Gastrocnemius medialis (tissue), 4 donors: ENCODE data around the gene SNX30. TPM values are rescaled to one million over a fixed set of nuclear protein-coding genes. Genes with fewer than 3 reads are reported as not detected.

Experiments
- ATAC-seq, 2 donors: fragments of 150-250 bp; one replicate each; pipeline ENCODE4 v1.9.1; 2016
- DNase-seq, 2 donors: peaks; one replicate each; pipeline ENCODE4 v3.0.0-alpha.2; 2019
- H3K27ac ChIP-seq, 4 donors: fragments of 200-600 bp; sonication (generic); 1 replicate in 1 of 4; 2 replicates in 3 of 4; pipeline ENCODE4 v1.5.1; 2016 to 2018; ENCODE audit warnings: mild to moderate bottlenecking in 2 of 4, moderate library complexity in 1 of 4
- H3K27me3 ChIP-seq, 3 donors: fragments of 200-600 bp; sonication (generic) in 2 of 3; 1 replicate in 1 of 3; 2 replicates in 2 of 3; pipeline versions ENCODE4 v1.5.1 to v1.6.0; 2016 to 2019; ENCODE audit warnings: mild to moderate bottlenecking in 1 of 3, moderate library complexity in 1 of 3
- H3K36me3 ChIP-seq, 2 donors: fragments of 200-600 bp; sonication (generic) in 1 of 2; one replicate each; pipeline ENCODE4 v1.5.1; 2017 to 2018
- H3K4me1 ChIP-seq, 2 donors: fragments of 200-600 bp; sonication (generic) in 1 of 2; one replicate each; pipeline ENCODE4 v1.5.1; 2016 to 2017; ENCODE audit warnings: mild to moderate bottlenecking in 2 of 2
- H3K4me3 ChIP-seq, 4 donors: fragments of 200-600 bp; sonication (generic) in 3 of 4; 1 replicate in 1 of 4; 2 replicates in 3 of 4; pipeline ENCODE4 v1.5.1; 2016 to 2019; ENCODE audit warnings: mild to moderate bottlenecking in 2 of 4
- H3K9me3 ChIP-seq, 3 donors: fragments of 200-600 bp; sonication (generic) in 2 of 3; 1 replicate in 1 of 3; 2 replicates in 2 of 3; pipeline ENCODE4 v1.5.1; 2016 to 2019
- CTCF ChIP-seq, 5 experiments: fragments of 450-650 bp in 3 of 5; fragments of 200-600 bp in 2 of 5; sonication (generic) in 2 of 5; IDR thresholded peaks in 4 of 5; conservative IDR thresholded peaks in 1 of 5; 1 replicate in 4 of 5; 2 replicates in 1 of 5; pipeline ENCODE4 v1.5.1; 2016 to 2019; ENCODE audit warnings: antibody characterized with exemption in 5 of 5, mild to moderate bottlenecking in 3 of 5, moderate library complexity in 3 of 5
- POLR2A ChIP-seq, 2 donors: fragments of 450-650 bp; IDR thresholded peaks; one replicate each; pipeline ENCODE4 v1.6.1; 2017; ENCODE audit warnings: antibody characterized with exemption in 2 of 2, mild to moderate bottlenecking in 2 of 2, moderate library complexity in 2 of 2
- in situ Hi-C, 4 donors: fragments of 200-750 bp; cut with MboI; loops; one replicate each; pipeline versions ENCODE4 v1.15.0 to v1.8.0; 2017; ENCODE audit warnings: low sequenced_read_pairs in 4 of 4
- intact Hi-C: fragments of 100-400 bp; cut with DNase I; formaldehyde crosslinking; loops from one replicate; pipeline ENCODE4 v1.15.1; 2023; ENCODE audit warnings: low total_unique reads
- total RNA-seq, 4 donors: library from RNA; depleted of rRNA; stranded (reverse); fragments of >200 nt; gene quantifications; one replicate each; pipeline versions ENCODE4 v1.1.0 to v1.2.3, GENCODE V29; 2016

SNX30 gene
- total RNA-seq, 4 donors from 2014 or later, result 2.3 to 6.1 (median 3.9) TPM

GRCh38 chr9:112856200-112856599, 105.6 kb downstream of the SNX30 start:
- H3K4me1 ChIP-seq, result peaks cover 3 to 12% of the 10 kb centered on the region in 2 donors
- intact Hi-C loops, result no loop called here
- H3K27ac ChIP-seq, result no peak overlapping the region
- no peaks in the 10 kb centered on the region for H3K36me3 ChIP-seq
- TF ChIP-seq CTCF (IDR thresholded peaks at IDR 0.05 in 4 of 5, conservative IDR thresholded peaks at IDR 0.05 in 1 of 5) (no peak), POLR2A (IDR thresholded peaks at IDR 0.05) (no peak)
- H3K27me3 ChIP-seq, result no peaks in the 10 kb centered on the region
- H3K9me3 ChIP-seq, result no peaks in the 10 kb centered on the region
- ATAC-seq (no peak), DNase-seq (no peak)
- in situ Hi-C loops, result no loop called here
- H3K4me3 ChIP-seq, result no peak overlapping the region

- H3K9me3 ChIP-seq, result no peaks in the 10 kb centered on the region
- intact Hi-C loops, result no loop called here
- H3K27ac ChIP-seq, result no peak overlapping the region
- in situ Hi-C loops, result no loop called here
- TF ChIP-seq CTCF (IDR thresholded peaks at IDR 0.05 in 4 of 5, conservative IDR thresholded peaks at IDR 0.05 in 1 of 5) (no peak), POLR2A (IDR thresholded peaks at IDR 0.05) (no peak)
- no peak for DNase-seq
- no peak for ATAC-seq
- no peaks in the 10 kb centered on the region for H3K27me3 ChIP-seq
- no peak overlapping the region for H3K4me3 ChIP-seq
- H3K4me1 ChIP-seq, result peaks cover 3 to 12% of the 10 kb centered on the region in 2 donors
- no peaks in the 10 kb centered on the region for H3K36me3 ChIP-seq
These were observed 106.3 kb downstream of the SNX30 start for GRCh38 chr9:112856843-112857242.

GRCh38 chr9:112858005-112858404, 107.4 kb downstream of the SNX30 start:
- ATAC-seq (no peak), DNase-seq (no peak)
- Histone ChIP-seq H3K4me1 (peaks cover 3 to 6% of the 10 kb centered on the region in 2 donors), H3K36me3 (no peaks in the 10 kb centered on the region), H3K9me3 (no peaks in the 10 kb centered on the region), H3K27ac (no peak overlapping the region), H3K27me3 (no peaks in the 10 kb centered on the region), H3K4me3 (no peak overlapping the region)
- in situ Hi-C loops (no loop called here), intact Hi-C loops (no loop called here)
- TF ChIP-seq CTCF (IDR thresholded peaks at IDR 0.05 in 4 of 5, conservative IDR thresholded peaks at IDR 0.05 in 1 of 5) (no peak), POLR2A (IDR thresholded peaks at IDR 0.05) (no peak)

- ATAC-seq, result peak in 1 of 2 donors; percentile 38
- Histone ChIP-seq H3K9me3 (no peaks in the 10 kb centered on the region), H3K36me3 (no peaks in the 10 kb centered on the region), H3K4me3 (no peak overlapping the region), H3K27me3 (no peaks in the 10 kb centered on the region), H3K4me1 (peaks cover 3 to 4% of the 10 kb centered on the region in 2 donors), H3K27ac (no peak overlapping the region)
- DNase-seq, result no peak
- intact Hi-C loops, result no loop called here
- no peak for TF ChIP-seq CTCF (IDR thresholded peaks at IDR 0.05 in 4 of 5, conservative IDR thresholded peaks at IDR 0.05 in 1 of 5)
- no peak for TF ChIP-seq POLR2A (IDR thresholded peaks at IDR 0.05)
- in situ Hi-C loops, result no loop called here
These were observed 108.1 kb downstream of the SNX30 start for GRCh38 chr9:112858625-112859147.

- no peak overlapping the region for H3K27ac ChIP-seq
- H3K36me3 ChIP-seq, result no peaks in the 10 kb centered on the region
- no peaks in the 10 kb centered on the region for H3K4me1 ChIP-seq
- ATAC-seq, result no peak
- no peaks in the 10 kb centered on the region for H3K27me3 ChIP-seq
- in situ Hi-C loops (no loop called here), intact Hi-C loops (no loop called here)
- H3K9me3 ChIP-seq, result no peaks in the 10 kb centered on the region
- H3K4me3 ChIP-seq, result no peak overlapping the region
- TF ChIP-seq CTCF (IDR thresholded peaks at IDR 0.05 in 4 of 5, conservative IDR thresholded peaks at IDR 0.05 in 1 of 5) (no peak), POLR2A (IDR thresholded peaks at IDR 0.05) (no peak)
- DNase-seq, result no peak
These were observed 109.9 kb downstream of the SNX30 start for GRCh38 chr9:112860451-112860850.
